HepG2 (cell line): Measurements from ENCODE around the gene SRD5A3. TPM values are rescaled to one million over a fixed set of nuclear protein-coding genes. Genes with fewer than 3 reads are reported as not detected.
A peak's percentile ranks its signal among the peaks of the same experiment; 100 is the strongest.

Experiments
- ARNT ChIP-seq: fragments of 450-650 bp; IDR thresholded peaks from 2 replicates; pipeline ENCODE4 v1.6.1; 2017
- DNMT1 ChIP-seq: sonication (generic); formaldehyde crosslinking; IDR thresholded peaks from 2 replicates; pipeline ENCODE4 v1.5.1; 2020; ENCODE audit warnings: mild to moderate bottlenecking, missing genetic modification reagents
- KDM4B ChIP-seq: sonication (generic); formaldehyde crosslinking; IDR thresholded peaks from 2 replicates; pipeline ENCODE4 v1.4.0; 2020; ENCODE audit warnings: missing genetic modification reagents
- MEIS2 ChIP-seq: sonication (generic); formaldehyde crosslinking; IDR thresholded peaks from 2 replicates; pipeline ENCODE4 v1.9.0; 2021; ENCODE audit warnings: mild to moderate bottlenecking, missing genetic modification reagents
- MYC ChIP-seq: sonication (generic); formaldehyde crosslinking; IDR thresholded peaks from 2 replicates; pipeline ENCODE4 v1.9.0; 2021; ENCODE audit warnings: missing genetic modification reagents, borderline replicate concordance
- PHF21A ChIP-seq: sonication (generic); formaldehyde crosslinking; IDR thresholded peaks from 2 replicates; pipeline ENCODE4 v1.5.0; 2020; ENCODE audit warnings: mild to moderate bottlenecking, missing genetic modification reagents
- RARG ChIP-seq: sonication (generic); formaldehyde crosslinking; IDR thresholded peaks from 2 replicates; pipeline ENCODE4 v1.4.0; 2020; ENCODE audit warnings: low read depth, mild to moderate bottlenecking, missing genetic modification reagents
- SYNCRIP ChIP-seq: fragments of 200-400 bp; formaldehyde crosslinking; IDR thresholded peaks from 2 replicates; pipeline ENCODE4 v1.6.1; 2018; ENCODE audit warnings: mild to moderate bottlenecking, low read depth, low read length; ENCODE audit not compliant: insufficient read depth
- USF2 ChIP-seq, 2 experiments: sonication (generic) in 1 of 2; formaldehyde crosslinking in 1 of 2; IDR thresholded peaks; 2 replicates each; pipeline versions ENCODE4 v1.5.1 to v1.6.1; 2011 to 2020; ENCODE audit warnings: borderline replicate concordance in 1 of 2, low read depth in 1 of 2, low read length in 1 of 2, mild to moderate bottlenecking in 1 of 2, missing genetic modification reagents in 1 of 2, moderate library complexity in 1 of 2
- ZBTB26 ChIP-seq: IDR thresholded peaks from 2 replicates; pipeline ENCODE4 v1.6.1; 2016; ENCODE audit warnings: missing compliant biosample characterization, missing genetic modification reagents, borderline replicate concordance
- ZBTB33 ChIP-seq: sonication (generic); formaldehyde crosslinking; IDR thresholded peaks from 2 replicates; pipeline ENCODE4 v1.4.0; 2020; ENCODE audit warnings: missing genetic modification reagents
- ZNF18 ChIP-seq: sonication (generic); formaldehyde crosslinking; IDR thresholded peaks from 2 replicates; pipeline ENCODE4 v1.8.0; 2022; ENCODE audit warnings: mild to moderate bottlenecking, missing genetic modification reagents; ENCODE audit not compliant: insufficient replicate concordance
- ZNF260 ChIP-seq: sonication (generic); formaldehyde crosslinking; IDR thresholded peaks from 2 replicates; pipeline ENCODE4 v1.4.0; 2020; ENCODE audit warnings: missing genetic modification reagents, low read depth, mild to moderate bottlenecking, borderline replicate concordance
- ZNF275 ChIP-seq: sonication (generic); formaldehyde crosslinking; IDR thresholded peaks from 2 replicates; pipeline ENCODE4 v1.8.0; 2022; ENCODE audit warnings: missing genetic modification reagents, mild to moderate bottlenecking, inconsistent platforms, borderline replicate concordance
- ZNF607 ChIP-seq: sonication (generic); formaldehyde crosslinking; IDR thresholded peaks from 2 replicates; pipeline ENCODE4 v1.5.1; 2020; ENCODE audit warnings: missing genetic modification reagents, mild to moderate bottlenecking, borderline replicate concordance
- ZNF614 ChIP-seq: IDR thresholded peaks from 2 replicates; pipeline ENCODE4 v1.6.1; 2018; ENCODE audit warnings: missing biosample characterization, missing genetic modification reagents, inconsistent platforms, borderline replicate concordance
- ZNF747 ChIP-seq: sonication (generic); formaldehyde crosslinking; IDR thresholded peaks from 2 replicates; pipeline ENCODE4 v1.8.1; 2023; ENCODE audit warnings: missing genetic modification reagents, mild to moderate bottlenecking, borderline replicate concordance
- ZNF816 ChIP-seq: sonication (generic); formaldehyde crosslinking; IDR thresholded peaks from 2 replicates; pipeline ENCODE4 v1.8.0; 2022; ENCODE audit warnings: missing genetic modification reagents, mild to moderate bottlenecking, borderline replicate concordance
- ZNF839 ChIP-seq: sonication (generic); formaldehyde crosslinking; IDR thresholded peaks from 2 replicates; pipeline ENCODE4 v1.4.0; 2020; ENCODE audit warnings: missing genetic modification reagents, mild to moderate bottlenecking, borderline replicate concordance
- polyA plus RNA-seq, 8 experiments: library from polyadenylated mRNA; depleted of rRNA in 3 of 8; stranded (reverse) in 7 of 8; unstranded in 1 of 8; fragments of >200 nt; fragmentation: Illumina TruSeq in 4 of 8; extraction: Trizol in 4 of 8; gene quantifications; 2 replicates each; pipeline versions ENCODE4 v1.2.1 to v1.2.3, GENCODE V29; 2011 to 2016; ENCODE audit warnings: low read depth in 4 of 8, missing spikeins in 1 of 8, mixed read lengths in 1 of 8; ENCODE audit not compliant: insufficient read depth in 1 of 8
- total RNA-seq, 5 experiments: library from RNA; depleted of rRNA; stranded (reverse); fragments of >200 nt; fragmentation: Illumina TruSeq; extraction: Trizol; gene quantifications; 2 replicates each; pipeline ENCODE4 v1.2.3, GENCODE V29; 2016; ENCODE audit warnings: low read depth in 1 of 5

Gene SRD5A3
- total and polyA plus RNA-seq, 2 of the 13 experiments (the other 11 are each of a cell fraction or from before 2014, with no cell fraction given), result 12.4 to 18.4 TPM

- TF ChIP-seq ZNF260 (CRISPR knock-in tag) (no peak), MYC (CRISPR knock-in tag) (peak; percentile 81; the same call in 1 of the 2 replicates), ZNF275 (peak; percentile 67; the same call in 1 of the 2 replicates), USF2 (IDR thresholded peaks at IDR 0.05; ENCODE audit: low read depth, low read length) (no peak), USF2 (CRISPR knock-in tag; IDR thresholded peaks at IDR 0.05; ENCODE audit: borderline replicate concordance) (no peak), ZNF816 (no peak), KDM4B (CRISPR knock-in tag) (no peak), ARNT (no peak), SYNCRIP (no peak), ZBTB26 (CRISPR knock-in tag) (peak; percentile 65; the same call in 1 of the 2 replicates), ZNF18 (peak; percentile 72), ZNF839 (CRISPR knock-in tag) (0 out of 2 replicates have a peak, but pooled peaks have one; percentile 31), ZNF747 (CRISPR knock-in tag) (no peak), ZBTB33 (CRISPR knock-in tag) (no peak), MEIS2 (no peak; the same call in none of the 2 replicates), PHF21A (CRISPR knock-in tag) (peak; percentile 49), ZNF607 (peak; percentile 81), DNMT1 (CRISPR knock-in tag) (no peak), ZNF614 (CRISPR knock-in tag) (no peak; the same call in 1 of the 2 replicates), RARG (CRISPR knock-in tag) (no peak; the same call in 1 of the 2 replicates)
Measured at GRCh38 chr4:55395529-55396307, 49.7 kb downstream of the SRD5A3 start, which contains the start of gene TMEM165 (continued).
